Left cardiac atrium (tissue), 4 donors: ENCODE measurements around the gene PCSK9. TPM values are rescaled to one million over a fixed set of nuclear protein-coding genes. Genes with fewer than 3 reads are reported as not detected.

Experiments
- ATAC-seq, 2 donors: fragments of 200-7000 bp; cut with Tn5 transposase; one replicate each; pipeline ENCODE4 v1.9.1; 2020; ENCODE audit warnings: mild to moderate bottlenecking in 2 of 2, moderate library complexity in 2 of 2
- DNase-seq: peaks from one replicate; pipeline ENCODE4 v3.0.0-alpha.2; 2020
- intact Hi-C, 2 donors: fragments of 100-400 bp; cut with DNase I; formaldehyde crosslinking; loops; one replicate each; pipeline versions ENCODE4 v1.14.1 to v1.15.1; 2022 to 2023
- total RNA-seq, 2 donors: library from RNA; stranded (reverse); fragmentation: NEBNext Ultra II Directional; extraction: Animal tissue kit (Norgen Biotek cat#: 25700); gene quantifications; one replicate each; pipeline ENCODE4 v1.2.1, GENCODE V29; 2021
- donor health status: DM: no; HTN: yes; CAD: no.
- donor health status: DM: no; HTN: yes; CAD: no; lungs with severe emphysema.
- donor health status: DM: yes; HTN: yes; CAD: no.
- donor health status: Dilated cardiomyopathy.

PCSK9 gene
- total RNA-seq, 2 donors from 2014 or later = 0.13 TPM; not detected in 1

DNA sequence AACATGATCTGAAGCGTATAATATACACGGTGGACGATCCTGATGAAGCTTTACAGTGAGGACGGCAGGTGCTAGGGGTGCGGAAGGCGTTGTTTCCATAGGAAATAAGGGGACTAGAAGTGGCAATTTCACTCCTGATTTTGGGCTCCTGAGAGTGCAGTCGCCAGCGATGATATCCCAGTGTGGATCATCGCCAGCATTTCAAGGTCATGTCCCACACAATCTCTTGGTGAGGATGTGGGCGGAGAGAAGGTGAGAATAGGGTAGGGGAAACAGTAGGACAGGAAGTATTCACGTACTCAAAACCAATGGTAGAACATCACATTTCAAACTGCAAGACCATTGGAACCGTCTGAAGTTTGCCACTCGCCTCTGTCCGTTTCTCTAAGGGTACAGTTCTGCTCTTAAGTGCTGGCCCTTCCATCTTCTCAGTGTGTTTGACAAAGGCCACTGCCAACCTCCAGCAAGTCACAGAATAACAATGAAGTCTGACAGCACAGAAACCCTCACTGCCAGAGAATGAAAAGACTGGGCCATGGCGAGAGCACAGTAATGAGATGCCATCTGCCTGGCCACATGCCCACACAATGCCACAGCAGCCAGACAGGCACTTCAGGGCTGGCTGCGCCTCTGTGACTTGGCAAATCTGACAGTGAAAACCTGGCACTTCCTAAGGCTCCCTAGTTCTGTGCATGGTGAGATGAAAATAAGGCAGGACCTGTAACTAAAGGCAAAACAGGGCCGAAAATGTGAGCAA lies 27.9 kb downstream of the PCSK9 start:
- ATAC-seq = peak; percentile 50 to 68
- peak; percentile 55 for DNase-seq
- intact Hi-C loops = no loop called here

- ATAC-seq (no peak), DNase-seq (no peak)
- intact Hi-C loops = no loop called here
These were observed 28.6 kb downstream of the PCSK9 start for GRCh38 chr1:55067914-55068313.

DNA sequence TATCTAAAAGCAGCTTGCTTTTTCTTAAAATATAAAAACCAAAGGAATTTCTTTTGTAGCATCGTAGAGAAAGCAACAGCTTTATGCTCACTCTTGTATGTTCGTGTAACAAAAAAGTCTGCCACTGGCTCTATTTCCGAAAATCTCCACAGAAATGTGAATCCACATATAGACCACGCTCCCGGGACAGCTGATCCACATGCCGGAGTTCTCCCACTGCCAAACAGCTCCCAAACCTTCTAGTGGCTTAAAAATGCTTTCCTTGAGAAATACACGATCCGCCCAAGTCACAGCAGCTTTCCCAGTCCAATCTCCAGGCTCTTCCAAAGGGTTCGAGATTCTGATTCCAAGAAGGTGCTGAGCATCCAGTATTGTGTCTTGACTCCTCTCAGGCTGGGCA lies 29.3 kb downstream of the PCSK9 start:
- ATAC-seq (no peak), DNase-seq (no peak)
- intact Hi-C loops = no loop called here

DNA sequence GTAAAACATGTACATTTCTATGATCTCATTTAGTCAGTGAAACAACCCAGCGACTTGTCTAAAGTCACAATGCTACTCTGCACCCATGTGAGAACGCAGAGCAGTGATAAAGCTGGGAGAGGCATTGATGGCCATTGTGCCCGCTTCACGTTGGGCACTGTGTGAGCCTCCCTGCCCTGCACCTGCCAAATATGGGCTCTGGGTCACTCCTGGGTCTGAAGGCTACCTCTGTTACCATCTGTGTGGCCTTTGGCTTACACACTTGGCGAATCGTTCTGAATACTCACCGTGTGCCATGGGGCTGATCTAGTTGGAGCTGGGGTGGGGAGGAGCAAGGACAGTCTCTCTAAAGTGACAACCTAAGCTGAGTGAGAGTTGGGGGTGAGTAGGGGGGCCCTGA lies 29.9 kb downstream of the PCSK9 start:
- intact Hi-C loops = no loop called here
- no peak for ATAC-seq
- DNase-seq = no peak

GRCh38 chr1:55070293-55071164 lies 31.2 kb downstream of the PCSK9 start:
- ATAC-seq (peak in 1 of 2 donors; percentile 8), DNase-seq (no peak)
- intact Hi-C loops = loop anchor here in 1 of 2 donors (10.0 kb wide), 1 partner anchor 54 kb away; no protein-coding TSS in a partner anchor

- intact Hi-C loops = loop anchor here in 1 of 2 donors (10.0 kb wide), 1 partner anchor 53 kb away; no protein-coding TSS in a partner anchor
- no peak for DNase-seq
- peak in 1 of 2 donors; percentile 57 for ATAC-seq
These were observed 32.1 kb downstream of the PCSK9 start for GRCh38 chr1:55071477-55071876.

- no peak for DNase-seq
- ATAC-seq = no peak
- intact Hi-C loops = loop anchor here in 1 of 2 donors (10.0 kb wide), 1 partner anchor 51 kb away; no protein-coding TSS in a partner anchor
These were observed 34.0 kb downstream of the PCSK9 start for GRCh38 chr1:55073187-55073916.

DNA sequence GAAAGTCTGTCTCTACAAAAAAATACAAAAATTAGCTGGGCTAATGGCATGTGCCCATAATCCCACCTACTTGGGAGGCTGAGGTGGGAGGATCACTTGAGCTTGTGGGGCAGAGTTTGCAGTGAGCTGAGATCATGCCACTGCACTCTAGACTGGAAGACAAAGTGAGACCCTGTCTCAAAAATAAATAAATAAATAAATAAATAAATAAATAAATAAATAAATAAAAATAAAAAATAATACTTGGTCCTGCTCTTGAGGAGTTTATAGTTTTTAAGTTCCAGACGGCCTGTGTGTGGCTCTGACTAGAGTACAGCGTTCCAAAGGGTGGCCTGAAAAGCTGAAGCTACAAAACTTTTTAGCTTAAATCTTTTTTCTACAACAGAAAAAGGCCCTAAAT lies 35.1 kb downstream of the PCSK9 start:
- intact Hi-C loops = loop anchor here in 1 of 2 donors (10.0 kb wide), 1 partner anchor 50 kb away; no protein-coding TSS in a partner anchor
- no peak for DNase-seq
- no peak for ATAC-seq

- no peak for ATAC-seq
- no peak for DNase-seq
- intact Hi-C loops = loop anchor here in 1 of 2 donors (10.0 kb wide), 1 partner anchor 48 kb away; no protein-coding TSS in a partner anchor
These were observed 37.0 kb downstream of the PCSK9 start for GRCh38 chr1:55076356-55076755.

DNA sequence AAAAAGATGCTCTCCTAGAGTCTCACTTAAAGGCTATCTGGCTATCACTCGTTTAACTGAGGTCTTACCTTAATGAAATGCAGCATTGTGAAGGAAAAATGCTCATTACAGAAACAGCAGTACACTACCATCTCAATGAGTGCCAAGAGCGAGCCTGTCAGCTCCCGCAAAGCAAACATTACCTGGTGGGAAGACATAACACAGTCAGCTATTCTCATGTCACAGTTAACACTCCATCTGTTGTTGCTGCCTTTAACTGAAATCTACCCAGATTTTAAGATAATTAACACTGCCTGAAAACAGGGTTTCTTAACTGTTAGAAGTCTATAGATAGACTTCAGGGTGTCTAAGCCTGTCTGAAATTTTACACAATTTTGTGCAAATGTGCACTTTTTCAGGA lies 39.1 kb downstream of the PCSK9 start:
- DNase-seq (no peak), ATAC-seq (no peak)
- intact Hi-C loops = loop anchor here in 1 of 2 donors (10.0 kb wide), 1 partner anchor 46 kb away; no protein-coding TSS in a partner anchor

- intact Hi-C loops = loop anchor here in 1 of 2 donors (10.0 kb wide), 1 partner anchor 45 kb away; no protein-coding TSS in a partner anchor
- no peak for ATAC-seq
These were observed 40.3 kb downstream of the PCSK9 start for GRCh38 chr1:55079651-55080050.

DNA sequence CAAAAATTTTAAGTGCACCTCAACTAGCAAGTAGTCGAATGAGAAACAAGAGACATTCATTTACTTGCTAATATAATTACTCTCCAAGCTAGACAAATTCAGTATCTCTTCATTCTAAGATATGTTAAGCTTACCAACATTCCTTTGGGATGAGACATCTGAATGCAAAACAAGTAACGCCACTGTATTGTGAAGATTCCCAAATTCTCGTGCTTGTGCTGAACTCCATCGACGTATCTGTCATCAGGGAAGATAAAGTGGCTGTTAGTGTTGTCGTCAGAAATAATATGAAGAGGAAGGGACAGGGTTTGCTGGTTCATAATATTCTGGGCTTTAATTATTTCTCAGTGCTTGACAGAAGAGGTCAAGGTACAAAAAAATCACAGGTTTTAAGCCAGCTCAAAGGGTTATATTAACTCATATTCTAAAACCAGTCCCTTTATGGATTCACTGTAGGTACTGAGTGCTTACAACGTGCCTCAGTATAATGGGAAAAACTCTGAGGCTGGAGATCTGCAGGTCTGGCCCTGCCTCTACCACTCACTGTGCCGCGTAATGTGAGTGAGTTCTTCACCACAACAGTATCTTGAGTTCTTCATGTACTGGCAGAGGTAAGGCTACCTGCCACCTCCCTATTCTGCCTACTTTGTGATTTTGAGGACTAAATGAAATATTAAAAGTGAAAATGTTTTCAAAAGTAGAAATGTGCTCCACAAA lies 42.0 kb downstream of the PCSK9 start:
- peak; percentile 27 to 85 for ATAC-seq
- DNase-seq = no peak
- intact Hi-C loops = no loop called here

More at GRCh38 chr1:55079651-55080050, 40.3 kb downstream of the PCSK9 start:
- no peak for DNase-seq

DNA sequence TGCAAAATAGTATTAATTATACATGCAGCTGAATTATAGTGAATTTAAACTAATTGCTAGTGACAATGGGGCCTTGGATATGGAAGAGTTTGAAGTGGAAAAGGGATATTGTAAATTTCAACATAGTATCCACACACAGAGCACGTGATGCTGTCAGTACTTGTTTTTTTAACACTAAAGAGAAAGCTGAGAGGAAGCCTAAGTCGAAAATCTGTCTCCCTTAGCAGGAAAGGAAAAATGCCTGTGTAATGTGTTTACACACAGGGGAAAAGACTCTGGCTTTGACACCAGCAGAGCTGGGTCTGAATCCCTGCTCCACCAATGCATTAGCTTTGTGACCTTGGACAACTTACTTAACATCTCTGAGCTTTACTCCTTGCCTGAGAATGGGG lies 42.6 kb downstream of the PCSK9 start:
- intact Hi-C loops = no loop called here

GRCh38 chr1:55084257-55084656 lies 44.9 kb downstream of the PCSK9 start:
- ATAC-seq = no peak
- intact Hi-C loops = no loop called here

More for the DNA sequence above, 42.6 kb downstream of the PCSK9 start:
- peak; percentile 18 to 41 for ATAC-seq
- DNase-seq = no peak

DNA sequence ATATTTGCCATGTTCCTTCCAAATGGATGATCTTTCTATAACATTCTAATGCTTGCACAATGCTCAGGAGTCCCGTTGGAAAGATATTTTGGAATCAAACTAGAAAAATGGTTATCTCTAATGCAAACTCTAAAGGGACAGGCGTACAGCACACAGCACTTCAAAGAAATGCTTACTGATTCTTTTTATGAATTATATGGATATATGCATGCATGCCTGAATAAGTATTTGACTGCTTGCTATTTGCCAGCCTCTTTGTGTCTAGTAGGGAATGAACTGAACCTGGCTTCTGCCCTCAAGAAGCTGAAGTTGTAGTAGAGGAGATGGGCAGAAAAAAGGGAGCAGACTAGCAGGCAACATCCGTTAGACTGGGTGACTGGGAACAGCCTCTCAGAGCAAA lies 48.1 kb downstream of the PCSK9 start:
- DNase-seq = no peak
- intact Hi-C loops = no loop called here
- no peak for ATAC-seq

More at GRCh38 chr1:55084257-55084656, 44.9 kb downstream of the PCSK9 start:
- no peak for DNase-seq

GRCh38 chr1:55088413-55088812 lies 49.1 kb downstream of the PCSK9 start:
- ATAC-seq = no peak
- no peak for DNase-seq
- intact Hi-C loops = no loop called here

- ATAC-seq (no peak), DNase-seq (no peak)
- intact Hi-C loops = loop anchor here in 1 of 2 donors (10.0 kb wide), 1 partner anchor 55 kb away; no protein-coding TSS in a partner anchor
These were observed 50.3 kb downstream of the PCSK9 start for GRCh38 chr1:55089683-55090082.

DNA sequence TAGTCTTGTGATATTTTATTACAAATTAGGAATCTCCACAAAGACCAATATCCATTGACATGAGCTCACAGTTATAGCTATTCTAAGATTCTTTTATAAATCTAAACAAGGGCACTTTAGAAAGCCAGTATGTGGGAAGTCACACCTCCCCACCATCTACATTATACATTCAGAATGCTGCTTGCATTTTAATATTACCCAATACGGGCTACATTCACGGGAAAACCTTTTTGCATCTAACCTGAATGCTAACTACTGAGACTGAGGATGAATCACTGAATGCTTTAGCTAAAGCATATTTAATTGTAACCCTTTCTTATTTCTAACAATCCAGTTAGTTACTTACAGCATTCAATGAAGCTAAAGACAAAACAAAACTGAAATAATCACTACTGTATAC lies 53.1 kb downstream of the PCSK9 start:
- DNase-seq = no peak
- no peak for ATAC-seq
- intact Hi-C loops = loop anchor here in 1 of 2 donors (10.0 kb wide), 1 partner anchor 52 kb away; no protein-coding TSS in a partner anchor
